Forelimb muscle (tissue), 1 donor: ENCODE data around the gene UCP1. TPM values are rescaled to one million over a fixed set of nuclear protein-coding genes. Genes with fewer than 3 reads are reported as not detected.
A peak's percentile ranks its signal among the peaks of the same experiment; 100 is the strongest.

Source experiments
- DNase-seq: peaks from one replicate; pipeline ENCODE4 v3.0.0-alpha.2; 2013; ENCODE audit warnings: low read depth
- polyA plus RNA-seq: library from polyadenylated mRNA; unstranded; fragments of 120-200 nt; gene quantifications from one replicate; pipeline ENCODE4 v1.2.1, GENCODE V29; 2013; ENCODE audit not compliant: insufficient read length

The UCP1 gene, protein sequence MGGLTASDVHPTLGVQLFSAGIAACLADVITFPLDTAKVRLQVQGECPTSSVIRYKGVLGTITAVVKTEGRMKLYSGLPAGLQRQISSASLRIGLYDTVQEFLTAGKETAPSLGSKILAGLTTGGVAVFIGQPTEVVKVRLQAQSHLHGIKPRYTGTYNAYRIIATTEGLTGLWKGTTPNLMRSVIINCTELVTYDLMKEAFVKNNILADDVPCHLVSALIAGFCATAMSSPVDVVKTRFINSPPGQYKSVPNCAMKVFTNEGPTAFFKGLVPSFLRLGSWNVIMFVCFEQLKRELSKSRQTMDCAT
- polyA plus RNA-seq, result not detected

DNA sequence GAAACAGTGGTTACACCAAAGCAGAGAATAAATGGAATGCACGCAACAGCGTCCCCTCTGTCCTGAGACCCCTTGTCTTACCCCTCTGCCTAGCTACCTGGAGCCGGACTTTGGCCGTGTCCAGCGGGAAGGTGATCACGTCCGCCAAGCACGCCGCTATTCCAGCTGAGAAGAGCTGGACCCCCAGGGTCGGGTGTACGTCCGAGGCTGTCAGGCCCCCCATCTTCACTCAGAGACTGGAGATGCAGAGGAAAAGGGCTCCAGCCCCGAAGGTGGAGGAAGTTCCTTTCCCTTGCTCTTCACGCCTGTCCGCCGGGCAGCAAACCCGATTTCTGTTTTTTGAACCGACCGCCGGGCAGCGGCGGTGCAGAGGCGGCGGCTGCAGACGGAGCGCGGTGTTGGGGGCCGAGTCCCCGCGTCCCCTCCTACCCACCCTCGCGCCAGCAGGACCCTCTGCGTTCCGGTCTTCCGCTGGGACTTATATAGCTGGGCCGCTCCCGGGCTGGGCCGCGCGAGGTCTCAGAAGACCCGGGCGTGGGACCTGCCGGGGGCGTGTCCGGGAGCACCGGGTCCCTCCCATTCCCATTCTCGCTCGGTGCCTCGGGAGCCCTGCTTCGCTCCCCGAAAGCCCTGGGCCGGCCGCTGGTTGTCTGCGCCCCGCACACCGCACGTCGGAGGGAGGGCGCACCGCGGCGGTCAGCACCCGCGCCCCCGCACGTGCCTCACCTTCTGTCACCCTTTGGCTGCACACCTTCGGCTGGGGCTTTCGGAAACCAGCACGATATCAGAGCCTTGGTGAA lies at the start of gene UCP1:
TSS of gene UCP1 (minus strand) at position 455 of the 800 bp plus-strand sequence. CDS start at position 223, 232 bp downstream.
- DNase-seq, result no peak

DNA sequence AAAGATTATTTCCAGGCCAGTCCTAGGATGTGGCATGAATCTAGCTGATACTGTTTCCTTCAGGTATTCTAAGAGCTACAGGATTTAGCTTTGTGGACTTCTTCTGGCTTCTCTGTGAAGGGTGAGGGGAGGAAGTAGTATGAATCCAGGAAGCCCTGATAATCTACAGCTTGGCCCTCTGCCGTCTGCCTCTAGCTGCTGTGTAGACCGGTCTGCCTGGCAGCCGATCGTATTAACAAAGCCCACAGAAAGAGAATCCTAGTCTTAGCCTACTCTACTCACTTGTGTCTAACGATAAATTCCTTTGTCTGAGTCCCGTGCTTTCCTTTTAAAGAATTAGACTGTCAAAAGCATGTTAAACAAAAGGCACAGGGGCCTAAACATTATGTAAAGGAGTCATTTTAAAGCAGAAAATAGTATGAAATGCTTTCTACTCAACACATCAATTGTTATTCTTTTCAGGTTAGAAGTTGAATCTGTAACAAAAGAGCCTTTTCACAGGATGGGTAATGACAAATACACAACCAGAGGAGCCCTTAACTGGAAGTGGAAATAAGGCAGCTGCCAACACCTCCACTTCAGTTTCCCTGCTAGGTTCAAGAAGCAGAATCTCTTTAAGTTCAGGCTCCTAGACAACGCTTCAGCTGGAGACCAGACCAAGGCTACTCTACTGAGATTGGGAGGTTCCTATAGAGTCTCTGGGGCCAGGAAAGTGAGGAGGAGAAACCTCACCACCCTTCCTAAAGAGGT lies 48.9 kb upstream of the UCP1 start:
- no peak for DNase-seq

DNA sequence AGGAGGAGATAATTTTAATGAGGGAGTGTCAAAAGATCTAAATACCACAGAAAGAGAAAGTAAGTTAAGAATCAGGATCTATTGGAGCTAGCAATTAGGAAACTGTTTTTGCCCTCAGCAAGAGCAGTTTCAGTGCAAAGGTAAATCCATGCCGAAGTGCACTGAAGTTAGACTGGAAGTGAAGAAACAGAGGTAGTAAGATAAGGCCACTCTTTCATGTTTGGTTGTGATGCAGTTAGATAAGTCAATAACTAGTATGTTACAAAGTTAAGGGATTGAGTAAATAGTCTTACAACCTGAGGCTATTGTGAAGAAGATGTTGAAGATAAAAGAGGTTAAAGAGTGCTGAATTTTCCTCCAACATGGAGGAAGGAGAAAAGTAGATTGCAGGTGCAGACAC lies 46.7 kb upstream of the UCP1 start:
- no peak for DNase-seq

DNA sequence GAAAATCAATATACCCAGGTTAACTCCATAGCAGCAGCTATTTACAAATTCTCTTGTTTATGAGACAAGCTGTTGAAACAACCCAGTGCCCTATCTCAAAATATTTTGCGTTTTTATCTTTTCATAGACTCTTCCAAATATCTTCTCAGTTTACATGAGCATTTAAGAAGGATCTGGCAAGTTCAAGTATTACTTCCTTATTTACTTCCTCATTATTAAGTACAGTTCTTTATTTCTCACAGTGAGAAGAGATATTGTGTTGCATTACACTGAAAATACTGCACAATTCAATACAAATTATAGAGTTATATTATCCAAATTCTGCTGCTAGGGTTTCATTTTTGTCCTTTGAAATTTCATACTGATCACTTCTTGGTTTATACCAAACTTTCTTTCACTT lies 43.6 kb upstream of the UCP1 start:
- DNase-seq, result no peak

DNA sequence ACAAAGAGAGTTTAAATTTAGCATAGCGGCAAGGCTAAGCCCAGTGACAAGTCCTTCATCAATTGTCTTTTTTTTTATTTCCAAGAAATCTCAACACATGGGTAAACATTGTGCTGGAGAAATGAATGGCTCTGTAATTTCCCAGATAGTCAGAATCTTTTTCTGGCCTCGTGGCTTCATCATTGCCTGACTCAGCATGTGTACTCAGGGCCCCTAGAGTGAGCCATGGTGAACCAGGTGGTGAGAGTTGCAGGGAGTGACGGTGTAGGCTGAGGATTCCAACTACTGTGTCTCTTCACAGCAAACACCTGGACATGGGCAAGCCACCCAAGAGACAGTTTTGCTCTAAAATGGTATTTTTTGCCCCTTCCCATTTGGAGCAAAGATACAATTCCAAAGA lies 43.1 kb upstream of the UCP1 start:
- DNase-seq, result no peak

DNA sequence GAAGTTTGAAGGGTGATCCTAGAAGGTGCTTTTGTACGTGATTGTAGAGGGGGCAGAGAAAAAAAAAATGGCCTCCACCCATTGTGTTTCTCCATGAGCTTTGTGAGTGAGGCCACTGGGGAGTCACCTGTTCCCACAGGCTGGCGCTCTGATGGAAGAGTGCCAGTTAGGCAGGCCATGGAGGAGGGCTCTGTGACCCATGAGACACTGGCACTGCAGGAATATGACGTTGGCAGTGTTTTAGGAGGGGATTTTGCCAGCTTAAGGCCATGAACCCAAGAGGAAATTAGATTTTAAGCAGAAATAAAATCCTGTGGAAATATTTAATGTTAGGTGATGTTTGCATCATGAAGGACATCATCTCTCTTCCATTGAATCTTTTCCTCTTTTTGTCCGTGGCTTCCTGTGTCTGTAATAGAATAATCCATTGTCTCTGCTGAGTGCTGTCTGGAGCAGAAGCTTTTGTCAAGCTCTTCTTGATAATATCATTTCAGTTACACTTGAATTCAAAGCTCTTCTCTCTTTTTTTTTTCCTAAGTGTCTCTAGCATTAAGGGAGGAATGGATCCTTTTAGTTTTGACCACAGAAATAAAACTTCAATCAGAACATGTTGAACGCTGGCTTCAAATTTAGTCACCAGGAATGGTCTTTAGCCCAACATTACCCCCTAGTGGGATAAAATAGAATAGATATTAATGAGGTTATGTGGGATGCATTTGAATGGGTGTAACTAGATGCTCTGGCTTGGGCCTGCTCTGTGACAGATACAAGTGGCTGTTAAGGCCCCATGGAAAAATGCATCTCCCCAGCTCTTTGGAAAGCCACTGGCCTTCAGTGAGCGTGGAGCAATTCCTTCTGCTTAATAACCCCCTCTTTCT lies 41.0 kb upstream of the UCP1 start:
- DNase-seq, result peak; percentile 29

DNA sequence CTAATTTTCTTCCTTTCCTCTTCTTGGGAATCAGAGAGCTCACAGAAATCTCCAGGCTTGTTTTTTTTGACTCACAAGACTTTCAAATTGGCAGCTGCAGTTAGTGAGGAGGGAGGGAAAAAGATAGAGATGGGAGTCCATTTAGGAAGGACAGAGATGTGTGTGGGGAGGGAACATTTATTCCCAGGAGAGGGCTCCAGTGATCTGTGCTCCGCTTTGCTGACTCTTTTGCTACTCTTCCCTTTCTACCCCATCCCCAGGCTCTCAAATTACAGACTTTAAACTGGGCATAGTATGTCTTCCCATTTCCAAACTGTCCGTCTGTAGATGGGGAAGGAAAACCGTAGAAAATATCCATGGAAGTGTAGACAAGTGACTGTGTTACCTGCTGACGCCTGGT lies 39.1 kb upstream of the UCP1 start:
- no peak for DNase-seq

DNA sequence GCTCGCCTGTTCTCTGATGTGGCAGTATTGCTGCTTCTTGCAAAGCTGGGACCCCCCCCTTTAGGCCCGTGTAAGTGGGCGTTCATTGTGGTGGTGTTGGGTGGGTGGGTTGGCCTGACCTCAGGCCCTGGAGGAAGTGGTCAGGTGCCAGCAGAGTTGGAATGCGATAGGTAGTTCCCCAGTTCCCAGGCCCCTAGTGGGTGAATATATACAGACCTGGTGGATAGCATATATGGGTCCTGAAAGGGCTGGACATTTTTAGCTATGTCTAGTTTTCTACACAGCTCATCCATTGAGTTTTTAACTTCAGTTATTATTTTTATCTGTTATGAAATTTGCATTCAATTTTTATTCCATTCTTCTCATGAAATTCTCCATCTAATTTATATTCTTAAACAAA lies 35.8 kb upstream of the UCP1 start:
- DNase-seq, result no peak

DNA sequence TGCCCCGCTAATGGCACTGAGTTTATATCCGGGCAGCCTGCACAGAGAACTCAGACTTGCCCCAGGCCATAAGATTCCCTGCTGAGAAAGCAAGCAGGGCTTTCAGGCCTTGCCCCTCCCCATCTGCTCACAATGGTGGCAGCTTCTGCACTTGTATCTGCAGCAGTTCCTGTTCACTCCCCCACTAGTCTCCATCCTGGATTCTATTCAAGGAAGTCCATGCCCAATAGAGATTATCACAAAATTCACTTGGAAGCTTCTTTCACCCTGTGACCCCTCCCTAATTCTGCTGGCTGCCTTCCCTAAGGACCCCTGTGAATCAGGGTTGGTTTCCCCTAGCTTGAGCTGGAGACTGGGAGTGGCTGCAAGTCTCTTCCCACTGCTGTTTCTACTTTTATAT lies 34.5 kb upstream of the UCP1 start:
- no peak for DNase-seq

DNA sequence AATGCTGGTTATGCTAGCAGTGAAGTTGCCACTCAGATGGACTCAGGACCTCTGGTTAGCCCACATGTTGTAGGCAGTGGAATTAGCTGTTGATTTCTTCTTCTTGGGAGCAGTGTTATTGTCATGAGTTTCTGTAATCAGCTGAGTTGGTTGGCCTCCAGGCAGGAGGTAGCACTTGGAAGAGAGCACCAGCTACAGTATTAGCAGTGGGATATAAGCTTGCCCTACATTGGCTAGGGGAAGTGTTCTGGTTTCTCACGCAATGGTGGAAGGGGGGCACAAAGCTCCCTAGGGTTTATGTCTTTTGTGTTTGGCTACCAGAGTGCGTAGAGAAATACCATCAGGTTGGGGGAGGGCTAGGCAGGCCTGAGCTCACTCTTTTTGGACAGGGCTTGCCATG lies 34.0 kb upstream of the UCP1 start:
- DNase-seq, result no peak

DNA sequence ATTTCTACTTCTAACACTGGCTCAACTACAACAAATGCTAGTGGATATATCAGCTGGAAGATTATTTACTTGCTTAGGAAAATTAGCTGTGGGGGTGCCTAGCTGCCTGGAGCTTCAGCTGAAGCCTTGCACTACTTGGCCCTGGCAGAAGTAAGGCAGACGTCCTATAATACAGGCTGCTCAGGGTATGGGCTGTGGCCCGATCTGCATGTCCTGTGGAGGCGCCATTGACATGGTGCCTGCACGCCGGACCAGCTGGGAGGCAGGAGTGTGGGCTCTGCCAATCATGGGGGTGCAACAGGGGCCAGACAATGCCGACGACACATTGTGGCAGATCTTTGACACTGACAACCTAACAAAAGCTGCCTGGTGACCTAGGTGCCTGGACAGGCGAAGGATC lies 31.6 kb upstream of the UCP1 start:
- no peak for DNase-seq

DNA sequence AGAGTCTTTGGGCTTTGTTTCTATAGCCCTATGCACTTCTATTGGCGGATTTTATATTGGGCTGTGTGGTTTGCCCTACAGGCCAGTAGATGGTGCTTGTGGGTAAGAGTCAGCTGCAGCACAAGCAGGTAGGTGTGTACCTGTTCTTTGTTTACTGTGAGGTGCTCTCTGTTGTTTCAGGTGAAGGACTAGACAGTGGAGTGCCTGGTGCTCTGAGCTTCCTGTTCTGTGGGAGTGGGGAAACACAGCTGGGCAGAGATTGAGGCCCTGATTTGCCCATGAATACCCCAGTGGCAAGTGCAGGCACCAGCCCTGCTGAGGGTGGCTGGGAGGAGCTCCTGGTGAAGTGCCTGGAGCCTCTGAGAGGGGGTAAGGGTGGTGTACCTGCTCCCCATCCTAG lies 26.3 kb upstream of the UCP1 start:
- no peak for DNase-seq

DNA sequence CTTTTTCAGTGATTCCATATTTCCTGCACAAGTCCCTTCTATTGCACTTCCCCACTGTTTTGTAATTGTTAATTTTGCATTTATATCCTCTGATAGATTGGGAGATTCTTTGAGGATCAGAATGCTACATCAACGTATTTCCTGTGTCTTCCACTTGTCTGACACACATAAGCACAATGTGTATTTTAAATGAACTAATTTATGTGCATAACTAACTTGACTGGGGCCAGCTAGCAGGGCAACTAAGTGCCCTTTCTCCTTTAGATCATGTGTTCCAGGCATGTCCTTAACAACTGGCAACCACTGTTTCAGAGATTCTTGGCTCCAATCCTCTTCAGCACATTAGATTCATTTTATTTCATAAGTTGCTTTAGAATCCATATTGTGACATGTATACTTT lies 15.7 kb upstream of the UCP1 start:
- no peak for DNase-seq

DNA sequence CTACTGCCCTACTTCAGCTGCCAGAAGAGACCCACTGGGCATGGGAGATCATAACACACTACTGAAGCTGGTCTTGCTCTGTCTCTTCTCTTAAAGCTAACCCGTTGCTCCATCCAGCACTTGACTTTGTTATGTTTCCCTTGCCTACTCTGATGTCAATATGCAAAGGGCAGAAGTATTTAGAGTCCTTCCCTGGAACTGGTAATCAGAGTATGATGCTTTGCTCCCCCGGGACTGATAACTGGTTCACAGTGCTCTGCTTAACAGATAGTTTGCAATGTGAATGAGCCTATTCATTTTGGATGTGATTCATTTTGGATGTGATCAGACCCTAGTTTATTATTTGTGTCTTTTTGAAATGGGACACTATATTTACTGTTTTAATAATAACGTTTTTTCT lies 12.3 kb upstream of the UCP1 start:
- DNase-seq, result no peak

DNA sequence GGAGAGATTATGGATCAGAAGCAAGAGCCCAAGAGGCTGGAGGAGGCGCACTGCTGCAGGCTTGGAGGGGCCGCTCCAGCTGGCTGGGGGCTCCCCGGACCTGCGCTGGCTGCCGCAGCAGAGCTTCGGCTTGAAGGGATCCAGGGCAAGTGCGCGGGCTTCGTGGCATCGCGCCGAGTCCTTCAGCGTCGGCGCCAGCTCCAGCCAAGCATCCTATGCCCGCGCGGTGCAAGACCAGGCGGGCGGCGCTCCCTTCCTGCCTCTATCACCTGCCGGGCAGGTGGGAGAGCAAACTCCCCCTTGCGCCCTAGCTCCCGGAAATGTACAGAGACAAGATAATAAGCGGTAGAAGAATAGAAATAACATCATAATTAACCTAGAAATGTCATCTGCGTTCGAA lies 10.5 kb upstream of the UCP1 start:
- no peak for DNase-seq

DNA sequence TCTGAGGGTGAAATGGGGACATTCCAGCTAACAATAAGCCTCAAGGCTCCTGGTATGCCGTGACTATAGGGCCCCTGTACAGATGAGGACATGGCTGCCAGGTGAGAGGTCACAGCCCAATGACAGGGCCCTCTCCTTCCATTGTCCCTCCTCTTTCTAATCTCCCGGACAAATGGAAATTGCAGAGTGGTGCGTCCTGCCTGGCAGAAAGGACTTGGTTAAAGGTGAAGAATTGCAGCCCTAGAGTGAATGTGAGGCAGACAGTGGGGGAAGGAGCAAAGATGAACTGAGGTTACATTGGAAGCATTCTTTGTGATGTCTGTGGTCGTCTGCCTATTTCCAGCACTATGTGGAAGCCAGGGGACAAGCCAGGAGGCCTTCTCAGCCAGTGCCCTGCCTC lies 6.7 kb upstream of the UCP1 start:
- DNase-seq, result no peak

DNA sequence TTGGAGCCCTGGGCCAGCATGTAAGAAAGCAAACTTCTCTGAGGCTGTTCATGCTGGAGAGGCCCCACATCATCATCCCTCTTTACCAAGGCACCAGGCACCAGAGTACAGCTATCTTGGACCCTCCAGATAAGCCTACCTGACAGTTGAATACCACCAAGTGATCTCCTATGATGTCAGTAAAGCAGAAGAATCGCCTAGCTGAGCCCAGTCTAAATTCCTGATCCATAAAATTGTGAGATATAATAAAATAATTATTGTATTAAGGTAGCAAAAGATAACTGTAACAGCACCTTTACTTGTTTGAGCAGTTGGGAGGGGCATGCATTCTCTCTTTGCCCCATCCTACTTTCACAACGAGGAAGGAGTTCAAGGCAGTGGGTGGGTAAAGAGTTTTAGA lies 2.9 kb upstream of the UCP1 start:
- DNase-seq, result no peak

DNA sequence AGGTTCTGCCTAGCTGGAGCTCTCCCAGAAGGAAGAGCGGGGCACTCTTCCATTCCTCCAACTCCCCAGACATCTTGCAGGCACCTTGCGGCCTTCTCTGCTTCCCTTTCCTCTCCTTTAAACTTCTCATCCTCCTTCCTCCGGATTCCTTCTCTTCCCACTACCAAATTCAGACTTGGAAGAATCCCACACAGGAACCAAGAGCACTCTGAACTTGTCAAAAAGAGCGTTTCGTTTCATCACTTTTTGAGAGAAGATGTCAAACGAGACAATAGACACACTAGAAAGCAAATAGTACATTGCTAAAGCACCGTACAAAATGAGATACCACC lies 512 bp upstream of the UCP1 start:
- no peak for DNase-seq

DNA sequence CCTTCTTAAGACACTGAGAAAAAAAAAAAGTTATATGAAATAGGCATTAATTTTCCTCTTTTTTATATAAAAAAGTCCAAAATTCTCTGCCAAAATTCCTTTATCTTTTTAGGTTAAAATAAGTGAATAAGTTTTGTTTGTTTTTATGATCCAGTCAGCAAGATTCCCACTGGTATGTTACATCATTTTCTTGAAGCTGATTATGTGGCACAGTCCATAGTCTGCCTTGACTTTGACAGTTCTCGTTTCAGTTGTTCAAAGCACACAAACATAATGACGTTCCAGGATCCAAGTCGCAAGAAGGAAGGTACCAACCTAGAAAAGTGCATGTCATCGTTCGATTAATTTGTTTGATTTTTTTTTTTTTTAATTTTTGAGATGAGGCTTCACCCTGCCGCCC lies 9.1 kb downstream of the UCP1 start:
- DNase-seq, result no peak

DNA sequence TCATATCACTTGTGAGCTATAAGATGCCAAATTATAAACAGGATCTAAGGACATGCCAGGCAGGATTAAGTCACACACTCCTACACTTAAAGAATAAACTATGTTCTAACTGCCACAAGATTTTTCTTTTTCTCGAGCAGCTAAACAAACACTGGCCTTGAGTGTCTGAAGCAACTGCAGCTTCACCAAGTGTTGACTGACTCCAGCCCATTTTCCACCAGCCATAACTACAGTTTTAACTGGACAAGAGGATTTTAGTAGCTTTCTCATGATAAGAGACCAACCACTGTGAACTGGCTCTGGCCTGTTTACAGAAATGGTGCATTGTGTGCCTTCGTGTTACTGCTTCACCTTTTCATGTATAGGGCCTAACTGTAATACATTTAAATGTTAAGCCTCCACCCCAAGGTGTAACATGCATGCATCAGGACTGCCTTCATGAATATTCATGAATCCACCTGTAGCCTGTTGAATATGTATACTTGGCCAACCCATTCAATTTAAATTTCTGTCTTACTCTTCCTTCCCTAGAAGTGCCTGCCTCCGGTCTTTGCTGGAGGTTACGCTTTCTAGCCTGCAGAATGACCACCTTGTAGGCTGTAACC lies 10.8 kb downstream of the UCP1 start:
- no peak for DNase-seq

DNA sequence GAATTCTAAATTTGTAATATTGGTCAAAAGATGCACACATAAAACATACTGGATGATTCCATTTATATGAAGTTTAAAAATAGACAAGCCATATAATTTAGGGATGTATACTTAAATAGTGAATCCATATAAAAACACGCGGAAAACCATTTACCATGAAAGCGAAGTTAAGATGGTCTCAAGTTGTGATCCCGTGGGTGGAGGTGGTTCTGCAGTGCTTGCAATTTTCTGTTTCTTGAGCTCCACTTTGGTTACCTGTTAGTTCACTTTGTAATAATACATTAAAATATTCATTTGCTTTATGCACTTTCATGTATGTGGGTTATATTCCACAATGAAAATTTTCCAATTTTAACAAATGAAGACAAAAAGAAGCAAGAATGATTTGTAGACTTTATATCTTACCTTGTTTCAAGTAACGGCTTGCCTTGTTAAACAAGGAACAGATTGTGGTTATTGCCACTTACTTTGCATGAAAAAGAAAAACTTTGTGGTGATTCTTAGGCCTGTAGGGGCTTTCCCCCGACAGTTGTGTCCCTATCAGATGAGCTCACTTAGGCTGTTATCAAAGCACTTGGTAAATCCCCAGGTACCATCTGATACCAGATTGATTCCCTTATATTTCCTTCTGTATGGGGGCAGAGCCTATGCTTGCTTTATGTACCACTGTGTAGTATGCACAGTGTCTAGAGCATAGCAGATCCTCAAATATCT lies 12.2 kb downstream of the UCP1 start:
- no peak for DNase-seq
